Loucy (cell line): ENCODE data around the gene CGN.
"Not testable (repeated sequence)": the region's sequence is repeated elsewhere in the genome, so short reads cannot be mapped to it uniquely, and the experiment has no call there.

Experiments used
- H2AFZ ChIP-seq: fragments of 200-600 bp; sonication (generic); 2 replicates; pipeline ENCODE4 v1.6.0; 2016; ENCODE audit warnings: antibody characterized with exemption, mild to moderate bottlenecking, low read length, moderate library complexity
- H3F3A ChIP-seq: fragments of 200-600 bp; 2 replicates; pipeline ENCODE4 v1.6.0; 2016; ENCODE audit warnings: antibody characterized with exemption, low read depth, mild to moderate bottlenecking
- H3K27me3 ChIP-seq: fragments of 200-600 bp; sonication (generic); 2 replicates; pipeline ENCODE4 v1.6.1; 2014; ENCODE audit warnings: low read length, mild to moderate bottlenecking; ENCODE audit not compliant: insufficient read depth, poor library complexity, severe bottlenecking
- H3K36me3 ChIP-seq: fragments of 200-600 bp; sonication (generic); 2 replicates; pipeline ENCODE4 v1.6.1; 2016; ENCODE audit warnings: low read length; ENCODE audit not compliant: insufficient read depth
- H3K4me1 ChIP-seq: fragments of 200-600 bp; sonication (generic); 2 replicates; pipeline ENCODE4 v1.5.1; 2014; ENCODE audit warnings: low read length, mild to moderate bottlenecking; ENCODE audit not compliant: insufficient read depth, poor library complexity, severe bottlenecking
- H3K4me2 ChIP-seq: fragments of 200-600 bp; sonication (generic); 2 replicates; pipeline ENCODE4 v1.6.0; 2014; ENCODE audit warnings: antibody characterized with exemption, low read length, low read depth, mild to moderate bottlenecking; ENCODE audit not compliant: poor library complexity, severe bottlenecking
- H3K4me3 ChIP-seq: fragments of 200-600 bp; sonication (generic); 2 replicates; pipeline ENCODE4 v1.5.1; 2014; ENCODE audit warnings: low read length, mild to moderate bottlenecking, mixed read lengths; ENCODE audit not compliant: poor library complexity, severe bottlenecking
- H3K79me2 ChIP-seq: fragments of 200-600 bp; sonication (generic); 2 replicates; pipeline ENCODE4 v1.6.1; 2014; ENCODE audit warnings: low read length; ENCODE audit not compliant: insufficient read depth
- H3K9ac ChIP-seq: fragments of 200-600 bp; sonication (generic); 2 replicates; pipeline ENCODE4 v1.6.0; 2014; ENCODE audit warnings: mild to moderate bottlenecking, low read depth, low read length, moderate library complexity; ENCODE audit not compliant: poor library complexity, severe bottlenecking
- H3K9me2 ChIP-seq: fragments of 200-600 bp; sonication (generic); replicated peaks from 2 replicates; pipeline ENCODE4 v1.6.1; 2016; ENCODE audit warnings: low read depth, low read length, mixed read lengths
- H3K9me3 ChIP-seq: fragments of 200-600 bp; sonication (generic); 2 replicates; pipeline ENCODE4 v1.6.1; 2014; ENCODE audit warnings: mild to moderate bottlenecking, antibody characterized with exemption, low read length, low read depth; ENCODE audit not compliant: insufficient read depth
- H4K20me1 ChIP-seq: fragments of 200-600 bp; sonication (generic); 2 replicates; pipeline ENCODE4 v1.6.0; 2014; ENCODE audit warnings: antibody characterized with exemption, low read length, mild to moderate bottlenecking; ENCODE audit not compliant: insufficient read depth, poor library complexity, severe bottlenecking
- CTCF ChIP-seq: fragments of 200-600 bp; sonication (generic); conservative IDR thresholded peaks from 2 replicates; pipeline ENCODE4 v1.5.1; 2014; ENCODE audit warnings: mild to moderate bottlenecking, antibody characterized with exemption, low read length
- EZH2phosphoT487 ChIP-seq: fragments of 200-600 bp; IDR thresholded peaks from 2 replicates; pipeline ENCODE4 v1.6.1; 2018; ENCODE audit warnings: antibody characterized with exemption, mild to moderate bottlenecking, moderate library complexity, borderline replicate concordance

The CGN gene

GRCh38 chr1:151520359-151520758 is 9.2 kb downstream of the CGN start:
- Histone ChIP-seq H3K4me3 (no peak overlapping the region), H3K79me2 (no peaks in the 10 kb centered on the region), H3F3A (no peaks in the 10 kb centered on the region), H4K20me1 (no peaks in the 10 kb centered on the region), H3K27me3 (no peaks in the 10 kb centered on the region), H3K4me1 (no peaks in the 10 kb centered on the region), H3K4me2 (no peak overlapping the region), H3K9me2 (no peaks in the 10 kb centered on the region), H2AFZ (0 out of 2 replicates have a peak overlapping the region, but pooled peaks have one; percentile 6), H3K9ac (no peak overlapping the region), H3K9me3 (no peaks in the 10 kb centered on the region), H3K36me3 (no peaks in the 10 kb centered on the region)
- TF ChIP-seq CTCF (peak; percentile 37), EZH2phosphoT487 (no peak)

GRCh38 chr1:151522427-151522826 is 11.2 kb downstream of the CGN start:
- H3K9me2 ChIP-seq, H4K20me1 ChIP-seq, H3K4me1 ChIP-seq, H3F3A ChIP-seq, H3K27me3 ChIP-seq, H3K9ac ChIP-seq, H3K36me3 ChIP-seq, H3K79me2 ChIP-seq, H3K9me3 ChIP-seq, H2AFZ ChIP-seq, H3K4me3 ChIP-seq, H3K4me2 ChIP-seq: not testable (repeated sequence)

GRCh38 chr1:151523326-151523725 is 12.1 kb downstream of the CGN start:
- no peak overlapping the region for H3K4me2 ChIP-seq
- H3K9me2 ChIP-seq = no peaks in the 10 kb centered on the region
- H4K20me1 ChIP-seq = no peaks in the 10 kb centered on the region
- TF ChIP-seq CTCF (no peak), EZH2phosphoT487 (no peak)
- H2AFZ ChIP-seq = no peak overlapping the region
- H3K4me1 ChIP-seq = no peaks in the 10 kb centered on the region
- H3F3A ChIP-seq = no peaks in the 10 kb centered on the region
- H3K36me3 ChIP-seq = no peaks in the 10 kb centered on the region
- H3K4me3 ChIP-seq = no peak overlapping the region
- no peaks in the 10 kb centered on the region for H3K27me3 ChIP-seq
- H3K79me2 ChIP-seq = no peaks in the 10 kb centered on the region
- H3K9ac ChIP-seq = no peak overlapping the region
- no peaks in the 10 kb centered on the region for H3K9me3 ChIP-seq

- TF ChIP-seq CTCF = no peak
- no peak for TF ChIP-seq EZH2phosphoT487
- no peak overlapping the region for H3K4me3 ChIP-seq
These were observed 13.5 kb downstream of the CGN start for GRCh38 chr1:151524736-151525135.

More at GRCh38 chr1:151524736-151525135, 13.5 kb downstream of the CGN start:
- Histone ChIP-seq H3K9me2 (no peaks in the 10 kb centered on the region), H3K27me3 (no peaks in the 10 kb centered on the region), H3K9me3 (no peaks in the 10 kb centered on the region), H2AFZ (no peak overlapping the region), H3K36me3 (no peaks in the 10 kb centered on the region), H4K20me1 (no peaks in the 10 kb centered on the region), H3K79me2 (no peaks in the 10 kb centered on the region), H3K4me2 (no peak overlapping the region), H3F3A (no peaks in the 10 kb centered on the region), H3K9ac (no peak overlapping the region), H3K4me1 (no peaks in the 10 kb centered on the region)
